Subcutaneous abdominal adipose tissue (tissue), 5 donors: Measurements from ENCODE around the gene DELE1.

Experiments
- H3K27ac ChIP-seq: one replicate; pipeline ENCODE4 v1.7.0; 2013; ENCODE audit warnings: low read depth, mild to moderate bottlenecking, inconsistent platforms, low read length, moderate library complexity
- H3K27me3 ChIP-seq, 5 donors: one replicate each; pipeline ENCODE4 v1.7.0; 2013; ENCODE audit warnings: low read length in 5 of 5, inconsistent platforms in 1 of 5; ENCODE audit not compliant: control insufficient read depth in 5 of 5, insufficient read depth in 4 of 5
- H3K36me3 ChIP-seq, 5 donors: one replicate each; pipeline ENCODE4 v1.7.0; 2013; ENCODE audit warnings: low read length in 5 of 5; ENCODE audit not compliant: control insufficient read depth in 5 of 5, insufficient read depth in 5 of 5
- H3K4me1 ChIP-seq, 5 donors: one replicate each; pipeline ENCODE4 v1.7.0; 2013; ENCODE audit warnings: low read length in 5 of 5, mild to moderate bottlenecking in 3 of 5, moderate library complexity in 1 of 5; ENCODE audit not compliant: control insufficient read depth in 5 of 5, insufficient read depth in 5 of 5
- H3K4me3 ChIP-seq, 5 donors: one replicate each; pipeline ENCODE4 v1.7.0; 2013; ENCODE audit warnings: low read length in 5 of 5, low read depth in 1 of 5
- H3K9ac ChIP-seq, 5 donors: one replicate each; pipeline ENCODE4 v1.7.0; 2013; ENCODE audit warnings: low read length in 5 of 5, mild to moderate bottlenecking in 4 of 5, moderate library complexity in 3 of 5
- H3K9me3 ChIP-seq, 5 donors: one replicate each; pipeline ENCODE4 v1.7.0; 2013; ENCODE audit warnings: low read length in 5 of 5; ENCODE audit not compliant: control insufficient read depth in 5 of 5
- donor health status: healthy.
- donor health status: healthy.
- donor health status: healthy.
- donor health status: healthy.
- donor health status: healthy.

DELE1 gene

DNA sequence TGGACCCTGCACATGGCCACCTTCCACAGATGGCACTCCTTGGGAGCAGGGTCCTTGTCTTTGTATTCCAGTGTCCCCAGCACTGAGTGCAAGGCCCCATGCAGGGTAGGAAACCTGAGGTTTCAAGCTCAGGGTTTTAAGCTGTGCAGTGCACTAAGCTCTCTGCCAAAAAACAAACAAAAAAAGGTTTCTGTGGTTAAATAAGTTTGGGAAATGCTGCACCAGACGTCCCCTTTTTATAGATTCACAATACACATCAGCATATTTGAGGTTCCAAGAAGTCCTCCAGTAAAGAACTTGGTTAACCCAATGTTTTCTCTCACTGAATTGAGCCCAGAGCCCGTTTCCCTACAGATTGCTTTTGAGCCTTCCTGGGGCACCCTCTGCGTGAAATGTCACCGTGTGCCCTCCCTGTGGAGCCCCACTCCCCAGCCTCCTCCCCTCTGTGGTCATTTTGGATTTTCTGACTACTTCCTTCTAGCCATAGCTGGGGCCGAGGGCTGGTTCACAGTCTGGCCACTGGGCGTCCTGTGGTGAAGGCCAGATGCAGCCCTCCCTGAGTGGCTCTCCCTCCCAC, 17.1 kb downstream of the DELE1 start:
- H3K27ac ChIP-seq, result peak overlapping the region; percentile 46
- H3K4me3 ChIP-seq, result no peak overlapping the region
- peaks cover 6 to 56% (median 45%) of the 10 kb centered on the region in 5 donors for H3K36me3 ChIP-seq
- H3K27me3 ChIP-seq, result peaks cover 0 to 6% (median 0%) of the 10 kb centered on the region in 5 donors
- H3K4me1 ChIP-seq, result peaks cover 8 to 37% (median 32%) of the 10 kb centered on the region in 5 donors
- H3K9ac ChIP-seq, result no peak overlapping the region
- no peaks in the 10 kb centered on the region for H3K9me3 ChIP-seq

DNA sequence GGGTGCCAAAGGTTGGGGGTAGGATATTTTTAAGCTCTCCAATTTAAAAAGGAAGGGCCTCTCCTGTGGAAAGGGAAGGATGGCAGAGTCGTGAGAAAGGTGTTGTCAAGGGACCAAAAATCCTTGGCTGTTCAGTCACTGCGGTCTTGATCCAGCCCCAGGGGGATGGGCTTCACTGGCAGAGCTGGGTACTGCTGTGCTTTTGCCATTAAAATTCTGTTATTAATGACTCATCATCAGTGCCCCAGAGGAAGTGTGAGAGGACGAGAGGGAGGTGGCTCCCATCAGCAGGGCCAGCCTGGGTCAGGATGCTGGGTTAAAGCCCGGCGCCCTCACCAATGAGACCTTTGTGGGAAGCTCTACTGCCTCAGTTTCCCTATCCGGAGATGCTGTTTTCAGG, 17.6 kb downstream of the DELE1 start:
- Histone ChIP-seq H3K27ac (peak overlapping the region; percentile 46), H3K4me1 (peaks cover 12 to 42% (median 34%) of the 10 kb centered on the region in 5 donors), H3K4me3 (no peak overlapping the region), H3K9me3 (no peaks in the 10 kb centered on the region), H3K9ac (no peak overlapping the region), H3K27me3 (peaks cover 0 to 7% (median 2%) of the 10 kb centered on the region in 5 donors), H3K36me3 (peaks cover 6 to 50% (median 40%) of the 10 kb centered on the region in 5 donors)

DNA sequence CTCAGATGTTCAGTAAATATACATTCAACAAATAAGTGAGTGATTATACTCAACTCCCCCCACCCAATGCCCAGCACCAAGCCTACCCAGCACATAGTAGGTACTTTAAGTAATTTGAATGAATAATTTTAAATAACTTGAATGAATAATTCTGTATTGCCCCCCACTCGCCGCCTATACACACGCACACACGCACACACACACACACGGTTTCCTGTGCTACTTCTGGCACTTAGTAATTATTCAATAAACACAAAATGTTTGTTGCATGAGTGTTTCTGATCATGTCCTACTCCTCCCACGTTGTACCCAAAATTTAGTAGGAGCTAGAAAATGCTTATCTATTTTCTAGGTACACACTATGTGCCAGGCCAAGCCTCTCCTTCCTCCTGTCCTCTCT, 18.1 kb downstream of the DELE1 start:
- peak overlapping the region in 1 of 5 donors; percentile 13 for H3K9ac ChIP-seq
- peak overlapping the region; percentile 57 for H3K27ac ChIP-seq
- no peaks in the 10 kb centered on the region for H3K9me3 ChIP-seq
- peaks cover 6 to 46% (median 36%) of the 10 kb centered on the region in 5 donors for H3K36me3 ChIP-seq
- no peak overlapping the region for H3K4me3 ChIP-seq
- H3K4me1 ChIP-seq, result peaks cover 12 to 45% (median 38%) of the 10 kb centered on the region in 5 donors
- H3K27me3 ChIP-seq, result peaks cover 0 to 9% (median 4%) of the 10 kb centered on the region in 5 donors

DNA sequence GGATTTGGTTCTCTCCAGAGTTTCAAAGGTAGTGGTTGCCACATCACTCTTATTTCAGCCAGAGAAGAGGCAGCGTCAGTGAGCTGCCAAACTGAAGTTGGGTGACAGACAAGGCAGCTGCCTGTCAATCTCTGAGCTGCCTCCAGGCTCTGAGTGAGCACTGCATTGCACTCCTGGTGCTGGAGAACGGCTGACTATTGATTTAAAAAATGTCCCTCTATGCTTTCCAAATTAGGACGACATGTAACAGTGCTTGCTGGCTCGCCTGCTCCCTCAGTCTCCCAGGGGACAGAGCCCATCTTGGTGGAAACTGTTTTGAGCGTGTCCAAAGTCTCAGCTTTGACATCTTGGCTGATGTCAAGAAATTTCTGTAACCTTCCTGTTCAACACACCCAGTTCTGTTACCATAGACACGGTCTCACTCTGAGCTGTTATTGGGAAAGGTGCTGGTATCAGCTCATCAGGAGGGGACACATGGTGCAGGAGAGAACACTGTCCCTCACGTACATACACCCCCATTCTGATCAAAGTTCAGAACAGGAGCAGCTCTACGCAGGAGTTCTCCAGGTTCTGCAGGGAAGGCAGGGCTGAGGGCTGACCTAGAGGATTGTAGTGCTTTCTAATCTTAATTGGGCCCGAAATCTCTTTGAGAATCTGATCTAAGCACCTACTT, 18.6 kb downstream of the DELE1 start:
- peaks cover 15 to 49% (median 39%) of the 10 kb centered on the region in 5 donors for H3K4me1 ChIP-seq
- H3K36me3 ChIP-seq, result peaks cover 6 to 42% (median 31%) of the 10 kb centered on the region in 5 donors
- peak overlapping the region; percentile 57 for H3K27ac ChIP-seq
- peaks cover 0 to 9% (median 6%) of the 10 kb centered on the region in 5 donors for H3K27me3 ChIP-seq
- no peaks in the 10 kb centered on the region for H3K9me3 ChIP-seq
- H3K4me3 ChIP-seq, result no peak overlapping the region
- peak overlapping the region in 1 of 5 donors; percentile 13 for H3K9ac ChIP-seq

DNA sequence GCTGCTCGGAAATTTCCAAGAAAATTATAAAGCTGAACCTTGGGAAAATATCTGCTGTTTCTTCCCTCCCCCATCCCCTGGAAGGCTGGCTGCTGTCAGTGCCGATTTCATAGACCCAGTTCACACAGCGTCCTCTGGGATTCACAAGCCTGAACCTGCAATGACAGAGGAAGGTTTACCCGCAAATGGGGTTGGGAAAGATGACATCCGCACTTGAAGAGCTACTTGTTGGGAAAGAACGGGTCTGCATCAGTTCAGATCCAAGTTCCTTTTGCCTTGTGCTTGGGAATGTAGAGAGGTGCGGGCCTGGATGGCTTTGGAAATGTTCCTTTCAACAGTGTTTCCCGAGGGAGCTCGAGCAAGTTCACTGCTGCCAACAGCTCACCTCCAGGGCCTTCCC, 20.4 kb downstream of the DELE1 start:
- H3K4me1 ChIP-seq, result peaks cover 18 to 66% (median 44%) of the 10 kb centered on the region in 5 donors
- no peaks in the 10 kb centered on the region for H3K9me3 ChIP-seq
- H3K27me3 ChIP-seq, result peaks cover 0 to 12% (median 6%) of the 10 kb centered on the region in 5 donors
- no peak overlapping the region for H3K27ac ChIP-seq
- H3K9ac ChIP-seq, result no peak overlapping the region
- H3K4me3 ChIP-seq, result no peak overlapping the region
- H3K36me3 ChIP-seq, result peaks cover 0 to 34% (median 30%) of the 10 kb centered on the region in 5 donors

DNA sequence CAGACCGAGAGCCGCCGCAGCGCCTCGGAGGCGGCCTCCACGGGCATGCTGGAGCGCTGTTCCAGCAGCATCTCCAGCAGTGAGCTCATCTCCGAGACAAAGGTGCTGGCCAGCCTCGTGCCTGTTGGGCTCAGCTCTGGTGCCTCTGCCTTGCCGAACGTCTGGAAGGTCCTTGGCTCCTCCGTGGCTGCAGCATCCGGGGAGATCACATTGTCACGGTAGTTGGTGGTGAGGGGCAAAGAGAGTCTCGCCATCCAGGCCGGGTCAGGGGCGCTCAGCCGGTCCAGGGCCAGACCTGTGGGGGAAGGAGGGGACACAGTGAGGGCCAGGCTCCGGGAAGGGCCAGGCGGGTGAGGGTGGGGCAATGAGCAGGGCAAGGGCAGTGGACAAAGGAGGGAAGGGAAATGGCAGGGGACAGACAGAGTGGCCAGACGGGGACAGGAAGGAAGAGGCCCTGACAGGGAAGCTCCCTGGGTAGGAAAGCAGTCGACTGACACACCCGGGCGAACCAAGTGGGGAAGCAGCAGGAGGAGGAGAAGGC, 21.9 kb downstream of the DELE1 start:
- Histone ChIP-seq H3K9me3 (no peaks in the 10 kb centered on the region), H3K27ac (peak overlapping the region; percentile 14), H3K4me1 (peaks cover 21 to 76% (median 38%) of the 10 kb centered on the region in 5 donors), H3K36me3 (peaks cover 0 to 36% (median 30%) of the 10 kb centered on the region in 5 donors), H3K27me3 (peaks cover 0 to 12% (median 7%) of the 10 kb centered on the region in 5 donors), H3K4me3 (no peak overlapping the region), H3K9ac (peak overlapping the region in 2 of 5 donors; percentile 13 to 37)

DNA sequence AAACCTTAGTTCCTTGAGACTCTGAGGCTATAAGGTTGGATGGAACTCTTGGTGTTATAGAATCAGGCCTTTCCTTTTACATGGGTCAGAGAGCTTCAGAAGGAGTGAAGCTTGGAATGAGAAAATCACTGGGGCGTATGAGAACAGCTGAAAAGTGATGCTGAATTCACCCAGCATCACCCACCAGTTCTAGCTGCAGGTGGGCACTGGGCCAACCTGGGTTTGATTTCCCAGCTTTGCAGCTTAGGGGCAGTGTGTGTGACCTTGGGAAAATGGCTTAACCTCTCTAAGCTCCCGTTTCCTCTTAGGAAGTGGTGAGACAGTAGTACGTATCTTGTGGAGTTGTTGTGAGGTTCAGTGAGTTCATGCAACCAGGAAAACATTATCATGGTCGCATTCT, 23.6 kb downstream of the DELE1 start:
- Histone ChIP-seq H3K36me3 (peaks cover 0 to 37% (median 30%) of the 10 kb centered on the region in 5 donors), H3K27me3 (peaks cover 0 to 15% (median 8%) of the 10 kb centered on the region in 5 donors), H3K9ac (peak overlapping the region in 1 of 5 donors; percentile 31), H3K4me1 (peaks cover 14 to 76% (median 26%) of the 10 kb centered on the region in 5 donors), H3K27ac (no peak overlapping the region), H3K4me3 (no peak overlapping the region), H3K9me3 (no peaks in the 10 kb centered on the region)

DNA sequence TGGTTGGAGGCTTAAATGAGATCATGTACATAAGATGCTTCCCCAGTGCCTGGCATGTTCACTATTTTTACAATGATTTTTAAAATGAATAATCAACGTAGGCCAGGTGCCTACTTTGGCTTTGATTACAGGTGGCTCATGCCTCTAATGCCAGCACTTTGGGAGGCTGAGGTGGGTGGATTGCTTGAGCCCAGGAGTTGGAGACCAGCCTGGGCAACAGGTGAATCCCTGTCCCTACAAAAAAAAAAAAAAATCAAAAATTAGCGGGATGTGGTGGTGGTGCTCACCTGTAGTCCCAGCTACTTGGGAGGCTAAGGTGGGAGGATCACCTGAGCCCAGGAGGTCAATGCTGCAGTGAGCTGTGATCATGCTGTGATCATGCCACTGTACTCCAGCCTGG, 25.1 kb downstream of the DELE1 start:
- Histone ChIP-seq H3K36me3 (peaks cover 0 to 39% (median 30%) of the 10 kb centered on the region in 5 donors), H3K27me3 (peaks cover 0 to 20% (median 8%) of the 10 kb centered on the region in 5 donors), H3K4me3 (no peak overlapping the region), H3K27ac (no peak overlapping the region), H3K9me3 (no peaks in the 10 kb centered on the region), H3K4me1 (peaks cover 16 to 84% (median 28%) of the 10 kb centered on the region in 5 donors), H3K9ac (no peak overlapping the region)

DNA sequence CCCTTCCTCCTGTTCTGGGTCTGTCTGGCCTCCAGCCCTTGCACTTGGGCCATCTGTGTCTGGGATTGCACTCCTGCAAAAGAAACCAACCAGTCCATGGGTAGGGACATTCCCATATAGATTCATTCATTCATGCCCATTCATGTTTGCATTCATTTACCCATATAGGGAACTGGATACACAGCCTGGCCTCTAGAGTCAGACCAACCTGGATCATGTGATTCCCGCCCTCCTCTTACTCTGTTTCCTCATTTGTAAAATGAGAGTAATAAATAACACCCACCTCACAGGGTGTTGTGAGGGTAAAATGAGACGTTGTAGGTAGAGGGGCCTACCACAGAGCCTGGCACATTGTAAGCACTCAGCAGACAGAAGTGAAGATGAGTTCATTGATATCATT, 25.8 kb downstream of the DELE1 start:
- Histone ChIP-seq H3K27ac (no peak overlapping the region), H3K27me3 (peaks cover 0 to 20% (median 8%) of the 10 kb centered on the region in 5 donors), H3K4me1 (peaks cover 16 to 91% (median 28%) of the 10 kb centered on the region in 5 donors), H3K9me3 (no peaks in the 10 kb centered on the region), H3K36me3 (peaks cover 0 to 39% (median 24%) of the 10 kb centered on the region in 5 donors), H3K4me3 (no peak overlapping the region), H3K9ac (no peak overlapping the region)
